GM21515 (cell line): ENCODE data around the gene TRMT112.
A peak's percentile ranks its signal among the peaks of the same experiment; 100 is the strongest.

ENCODE experiments used
- ATAC-seq: cut with Tn5 transposase; IDR thresholded peaks from one replicate; pipeline ENCODE4 v1.9.1; 2021; ENCODE audit not compliant: unreplicated experiment

Gene TRMT112

GRCh38 chr11:64276653-64277431 lies 40.5 kb downstream of the TRMT112 start:
- no peak for ATAC-seq

GRCh38 chr11:64275841-64276240 lies 41.5 kb downstream of the TRMT112 start:
- ATAC-seq: no peak

GRCh38 chr11:64275031-64275800 lies 42.1 kb downstream of the TRMT112 start:
- ATAC-seq: no peak

- peak; percentile 57 for ATAC-seq
Measured at GRCh38 chr11:64269540-64270220, 47.7 kb downstream of the TRMT112 start.

GRCh38 chr11:64268893-64269539 lies 48.3 kb downstream of the TRMT112 start:
- peak; percentile 17 for ATAC-seq

GRCh38 chr11:64268025-64268892 lies 49.1 kb downstream of the TRMT112 start:
- ATAC-seq: no peak

GRCh38 chr11:64267207-64267945 lies 50.0 kb downstream of the TRMT112 start:
- no peak for ATAC-seq
